IgD-negative memory B cell (primary cell): ENCODE measurements around the gene RIMBP2. TPM values are rescaled to one million over a fixed set of nuclear protein-coding genes. Genes with fewer than 3 reads are reported as not detected.

ENCODE experiments used
- H3K27ac Mint-ChIP-seq, 3 donors: one replicate each; pipeline ENCODE4 v1.8.0; 2020 to 2022; ENCODE audit warnings: mild to moderate bottlenecking in 3 of 3, mixed read lengths in 3 of 3, moderate library complexity in 1 of 3
- H3K27me3 Mint-ChIP-seq: one replicate; pipeline ENCODE4 v1.8.0; 2021; ENCODE audit warnings: mixed read lengths
- H3K36me3 Mint-ChIP-seq: one replicate; pipeline ENCODE4 v1.8.0; 2020; ENCODE audit warnings: mild to moderate bottlenecking, mixed read lengths
- H3K4me1 Mint-ChIP-seq, 3 donors: one replicate each; pipeline ENCODE4 v1.8.0; 2020 to 2022; ENCODE audit warnings: mixed read lengths in 3 of 3, mild to moderate bottlenecking in 1 of 3
- H3K4me3 Mint-ChIP-seq, 4 donors: one replicate each; pipeline ENCODE4 v1.8.0; 2020 to 2022; ENCODE audit warnings: mild to moderate bottlenecking in 4 of 4, mixed read lengths in 4 of 4, moderate library complexity in 3 of 4
- H3K9me3 Mint-ChIP-seq, 3 donors: one replicate each; pipeline ENCODE4 v1.8.0; 2020 to 2021; ENCODE audit warnings: mixed read lengths in 3 of 3, mild to moderate bottlenecking in 1 of 3
- polyA plus RNA-seq: library from polyadenylated mRNA; unstranded; fragments of 300-500 nt; fragmentation: Illumina TruSeq; gene quantifications from one replicate; pipeline ENCODE4 v1.2.3, GENCODE V29; 2021

The RIMBP2 gene
- polyA plus RNA-seq, 1 donor from 2014 or later, result not detected

DNA sequence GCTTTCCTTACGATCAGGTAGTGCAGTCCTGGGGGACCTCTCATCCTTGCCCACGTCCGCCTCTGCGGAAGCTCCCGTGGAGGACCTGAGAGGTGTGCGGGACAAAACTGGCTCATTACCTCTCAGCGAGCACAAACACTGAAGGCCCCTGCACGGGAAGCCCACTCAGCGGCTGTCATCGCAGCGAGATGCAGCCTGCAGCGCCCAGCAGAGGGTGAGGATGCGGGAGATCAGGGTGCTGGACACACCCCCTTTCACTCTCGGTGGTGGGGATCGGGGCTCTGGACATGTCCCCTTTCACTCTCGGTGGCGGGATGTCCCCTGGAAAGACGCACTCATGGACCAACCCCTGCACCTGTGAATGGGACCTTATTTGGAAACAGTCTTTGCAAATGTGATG, 266.8 kb downstream of the RIMBP2 start:
- Mint-ChIP-seq H3K9me3 (peaks cover 0 to 6% (median 0%) of the 10 kb centered on the region in 3 donors), H3K27me3 (no peaks in the 10 kb centered on the region), H3K27ac (no peak overlapping the region), H3K4me3 (no peak overlapping the region), H3K36me3 (no peaks in the 10 kb centered on the region), H3K4me1 (no peaks in the 10 kb centered on the region)

DNA sequence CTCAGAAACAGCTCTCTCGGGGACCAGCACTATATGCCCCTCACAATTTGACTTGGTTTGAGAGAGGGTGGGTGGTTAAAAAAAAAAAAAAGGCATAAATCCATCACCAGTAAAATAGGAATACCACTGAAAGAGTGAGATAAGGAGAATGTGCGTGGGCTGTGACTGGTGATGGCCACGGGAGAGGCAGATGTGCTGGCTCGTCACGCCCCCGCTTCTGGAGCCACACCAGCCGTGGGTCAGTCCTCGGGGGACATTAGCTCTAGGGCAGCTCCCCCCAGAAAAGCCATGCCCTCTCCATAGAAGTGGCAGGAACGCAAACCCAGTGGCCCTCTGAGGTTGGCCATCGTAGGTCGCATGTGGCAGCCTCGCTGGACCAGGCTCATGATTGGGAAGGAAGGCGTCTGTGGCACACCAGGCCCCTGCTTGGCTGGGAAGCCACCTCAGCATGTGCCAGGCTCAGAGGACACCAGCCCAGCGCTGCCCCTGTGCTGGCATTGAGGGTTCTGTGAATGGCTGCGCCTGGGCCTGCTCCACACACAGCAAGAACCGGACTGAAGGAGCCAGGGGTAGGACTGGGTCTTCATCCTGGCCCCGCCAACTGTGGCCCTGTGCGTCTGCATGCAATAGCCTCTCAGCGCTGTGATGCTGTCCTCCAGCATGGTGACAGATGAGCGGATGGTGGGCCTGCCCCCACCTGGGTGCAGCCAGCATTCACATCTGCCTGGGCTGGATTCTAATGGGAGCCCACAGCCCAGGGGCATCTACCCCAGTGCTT, 267.9 kb downstream of the RIMBP2 start:
- H3K27me3 Mint-ChIP-seq, result no peaks in the 10 kb centered on the region
- H3K4me1 Mint-ChIP-seq, result no peaks in the 10 kb centered on the region
- no peaks in the 10 kb centered on the region for H3K36me3 Mint-ChIP-seq
- peaks cover 0 to 6% (median 0%) of the 10 kb centered on the region in 3 donors for H3K9me3 Mint-ChIP-seq
- H3K27ac Mint-ChIP-seq, result no peak overlapping the region
- H3K4me3 Mint-ChIP-seq, result peak overlapping the region in 1 of 4 donors; percentile 49

DNA sequence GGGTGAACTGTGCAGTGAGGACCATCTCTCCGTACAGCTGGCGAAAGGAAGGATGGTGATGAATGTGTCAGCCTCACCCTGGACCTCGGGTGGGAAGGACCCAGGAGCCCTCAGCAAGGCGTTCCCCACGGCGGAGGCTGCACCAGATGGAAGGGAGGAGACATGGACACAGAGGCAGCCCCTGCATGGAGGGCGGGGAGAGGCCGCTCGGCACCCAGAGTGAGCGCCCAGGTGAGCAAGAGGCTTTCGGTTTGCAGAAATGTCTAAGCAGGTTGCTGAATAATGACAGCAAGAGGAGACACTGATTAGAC, 268.5 kb downstream of the RIMBP2 start:
- Mint-ChIP-seq H3K36me3 (no peaks in the 10 kb centered on the region), H3K27ac (peak overlapping the region in 1 of 3 donors; percentile 50), H3K4me1 (no peaks in the 10 kb centered on the region), H3K27me3 (no peaks in the 10 kb centered on the region), H3K9me3 (peaks cover 0 to 6% (median 3%) of the 10 kb centered on the region in 3 donors), H3K4me3 (no peak overlapping the region)

DNA sequence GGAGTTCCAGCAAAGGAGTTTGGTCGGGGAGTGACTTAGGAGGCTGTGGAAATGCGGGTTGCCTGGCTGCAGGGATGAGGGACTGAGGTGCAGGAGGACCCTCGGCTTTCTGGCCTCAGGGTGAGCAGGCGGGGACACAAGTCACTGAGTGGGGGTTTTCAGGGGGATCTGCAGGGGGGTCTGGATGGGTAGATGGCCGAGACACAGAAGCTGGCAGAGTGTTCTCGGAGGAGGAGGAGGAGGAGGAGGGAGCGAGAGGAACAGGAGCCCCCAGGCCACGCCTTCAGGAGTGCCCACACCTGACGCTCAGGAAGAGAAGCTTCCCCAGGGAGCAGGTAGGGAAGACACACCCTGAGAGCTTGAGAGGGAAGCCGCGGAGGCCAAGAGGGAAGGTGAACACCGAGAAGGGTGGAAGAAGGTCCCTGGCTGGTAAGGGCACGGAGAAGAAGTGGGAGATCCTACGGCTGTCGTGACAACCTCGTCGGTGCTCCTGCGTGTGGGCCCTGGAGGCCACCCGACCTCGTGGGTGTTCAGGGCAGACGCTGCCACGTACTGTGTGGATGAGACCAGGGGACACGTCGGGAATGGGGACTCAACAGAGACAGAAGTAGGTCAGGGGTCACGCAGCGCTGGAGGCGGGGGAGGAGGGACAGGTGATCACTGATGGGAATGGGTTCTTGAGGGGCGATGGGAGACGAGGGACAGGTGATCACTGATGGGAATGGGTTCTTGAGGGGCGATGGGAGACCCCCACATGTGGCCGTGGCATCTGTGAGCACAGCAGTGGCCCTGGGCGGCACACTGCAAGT, 269.0 kb downstream of the RIMBP2 start:
- no peaks in the 10 kb centered on the region for H3K4me1 Mint-ChIP-seq
- no peaks in the 10 kb centered on the region for H3K36me3 Mint-ChIP-seq
- no peaks in the 10 kb centered on the region for H3K27me3 Mint-ChIP-seq
- peak overlapping the region in 1 of 4 donors; percentile 33 for H3K4me3 Mint-ChIP-seq
- peak overlapping the region in 1 of 3 donors; percentile 50 for H3K27ac Mint-ChIP-seq
- peaks cover 0 to 6% (median 6%) of the 10 kb centered on the region in 3 donors for H3K9me3 Mint-ChIP-seq

DNA sequence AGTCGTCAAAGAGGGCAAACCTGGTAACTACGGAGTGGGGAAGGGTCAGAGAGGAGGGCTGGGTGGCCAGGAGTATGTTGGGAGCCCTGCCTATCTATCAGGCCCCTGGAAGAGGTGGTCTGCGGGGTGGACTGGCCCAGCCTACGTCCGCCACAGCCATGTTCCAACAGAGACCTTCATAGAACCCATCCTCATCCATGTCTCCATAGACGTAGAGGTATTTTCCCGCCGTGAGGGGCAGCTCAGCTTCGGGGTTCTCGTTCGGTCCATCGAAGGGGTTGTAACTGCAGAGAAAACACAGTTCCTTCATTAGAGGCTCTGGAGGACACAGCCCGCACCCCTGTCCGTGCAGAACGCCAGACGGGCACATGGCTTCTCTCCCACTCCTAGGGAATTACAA, 271.1 kb downstream of the RIMBP2 start:
- peaks cover 2% of the 10 kb centered on the region for H3K36me3 Mint-ChIP-seq
- peaks cover 0 to 11% (median 6%) of the 10 kb centered on the region in 3 donors for H3K9me3 Mint-ChIP-seq
- no peaks in the 10 kb centered on the region for H3K4me1 Mint-ChIP-seq
- H3K4me3 Mint-ChIP-seq, result no peak overlapping the region
- no peak overlapping the region for H3K27ac Mint-ChIP-seq
- H3K27me3 Mint-ChIP-seq, result no peaks in the 10 kb centered on the region

DNA sequence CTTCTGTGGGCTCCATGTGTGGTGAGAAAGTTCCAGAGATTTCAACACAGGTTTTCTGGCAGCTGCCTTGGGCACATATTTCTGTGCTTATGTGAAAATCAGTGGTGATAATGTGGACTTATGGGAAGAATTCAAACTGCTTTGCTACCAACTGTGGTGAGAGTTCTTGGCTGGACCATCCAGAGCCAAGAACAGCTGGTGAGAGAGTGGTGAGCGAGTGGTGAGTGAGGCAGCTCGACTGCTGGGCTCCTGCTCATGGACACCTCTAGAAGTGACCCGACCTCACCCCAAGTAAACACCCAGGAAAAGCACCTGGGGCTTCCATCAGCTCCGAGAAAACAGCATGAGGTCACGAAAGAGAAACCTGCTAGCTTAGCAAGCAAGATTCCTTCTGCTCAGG, 272.0 kb downstream of the RIMBP2 start:
- Mint-ChIP-seq H3K4me3 (no peak overlapping the region), H3K27ac (no peak overlapping the region), H3K36me3 (peaks cover 2% of the 10 kb centered on the region), H3K27me3 (no peaks in the 10 kb centered on the region), H3K9me3 (peaks cover 1 to 11% (median 6%) of the 10 kb centered on the region in 3 donors), H3K4me1 (no peaks in the 10 kb centered on the region)

DNA sequence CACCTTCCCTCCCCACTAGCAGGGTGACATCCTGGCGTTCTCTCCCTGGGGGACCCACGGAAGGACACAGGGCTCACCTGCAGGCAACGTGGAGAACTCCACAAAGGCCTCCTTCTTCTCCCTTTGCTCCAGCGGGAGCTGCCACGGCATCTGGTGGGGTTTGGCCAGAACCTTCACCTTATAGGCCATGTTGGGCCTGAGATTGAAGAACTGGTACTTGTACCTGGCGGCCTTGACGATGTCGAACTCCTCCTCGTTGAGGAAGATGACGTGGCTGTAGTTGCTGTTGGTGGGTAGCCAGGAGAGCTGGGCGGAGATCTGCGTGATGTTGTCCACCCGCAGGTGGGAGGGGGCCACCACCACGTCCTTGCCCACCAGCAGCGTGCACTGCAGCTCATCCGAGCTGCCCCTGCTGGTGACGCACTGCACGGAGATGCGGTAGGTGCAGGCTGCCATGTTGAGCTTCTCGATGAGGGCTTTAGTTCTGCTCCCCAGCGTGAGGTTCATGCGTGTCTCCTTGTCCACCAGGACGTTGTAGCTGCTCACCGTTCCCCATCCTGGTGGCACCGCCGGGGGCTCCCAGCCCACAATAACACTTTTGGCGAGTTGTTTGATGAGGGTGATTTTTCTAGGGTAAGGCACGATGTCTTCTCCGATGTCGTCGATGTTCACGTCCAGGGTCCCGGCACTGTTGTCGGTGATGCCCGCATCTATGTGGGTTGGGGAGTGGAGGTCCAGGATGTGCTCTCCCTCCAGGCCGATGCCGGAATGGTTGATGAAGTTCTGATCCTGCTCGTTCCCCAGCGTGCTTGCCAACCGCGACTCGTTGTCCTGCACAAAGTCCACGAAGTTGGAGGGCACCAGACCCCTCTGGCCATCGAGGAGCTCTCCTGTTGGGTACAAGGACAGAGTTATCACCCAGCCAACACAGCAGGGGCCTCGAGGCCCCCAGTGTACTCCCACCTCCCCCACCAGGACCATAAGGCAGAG, 274.0 kb downstream of the RIMBP2 start:
- Mint-ChIP-seq H3K9me3 (peaks cover under 1 to 11% (median 4%) of the 10 kb centered on the region in 3 donors), H3K4me1 (no peaks in the 10 kb centered on the region), H3K27ac (no peak overlapping the region), H3K36me3 (peaks cover 2% of the 10 kb centered on the region), H3K27me3 (no peaks in the 10 kb centered on the region), H3K4me3 (no peak overlapping the region)

DNA sequence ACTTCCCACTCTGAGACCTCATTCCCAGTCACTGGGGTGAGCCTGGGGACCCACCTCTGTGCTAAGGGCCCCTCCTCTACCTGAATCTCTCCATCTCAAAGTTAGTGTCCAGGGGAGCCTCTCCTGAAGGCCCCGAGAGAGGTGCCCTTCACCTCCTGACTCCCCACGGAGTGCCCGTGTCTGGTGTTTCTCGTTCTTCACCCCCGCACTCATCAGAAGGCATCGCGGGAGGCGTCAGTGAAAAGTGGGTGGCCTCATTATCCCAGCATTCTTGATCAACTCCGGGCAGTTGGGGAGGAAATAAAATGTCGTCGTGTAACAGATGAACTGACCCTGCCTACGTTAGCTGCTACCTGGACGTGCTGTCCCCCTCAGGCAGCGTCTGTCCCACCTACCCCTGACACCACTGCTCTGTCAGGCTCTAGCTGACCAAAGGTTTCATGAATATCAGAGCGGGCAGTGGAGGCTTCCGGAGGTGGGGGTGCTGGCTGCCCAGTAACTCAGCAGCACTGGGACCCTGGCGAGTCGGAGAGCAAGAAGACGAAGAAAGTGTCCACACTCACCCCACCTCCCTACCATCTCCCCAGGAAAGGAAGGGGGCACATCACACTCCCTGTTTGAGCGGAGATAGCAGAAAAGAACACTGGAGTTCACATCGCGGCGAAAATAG, 275.6 kb downstream of the RIMBP2 start:
- H3K36me3 Mint-ChIP-seq, result peaks cover 2% of the 10 kb centered on the region
- H3K9me3 Mint-ChIP-seq, result peaks cover 0 to 11% (median 4%) of the 10 kb centered on the region in 3 donors
- no peak overlapping the region for H3K27ac Mint-ChIP-seq
- H3K4me3 Mint-ChIP-seq, result no peak overlapping the region
- H3K4me1 Mint-ChIP-seq, result no peaks in the 10 kb centered on the region
- no peaks in the 10 kb centered on the region for H3K27me3 Mint-ChIP-seq

DNA sequence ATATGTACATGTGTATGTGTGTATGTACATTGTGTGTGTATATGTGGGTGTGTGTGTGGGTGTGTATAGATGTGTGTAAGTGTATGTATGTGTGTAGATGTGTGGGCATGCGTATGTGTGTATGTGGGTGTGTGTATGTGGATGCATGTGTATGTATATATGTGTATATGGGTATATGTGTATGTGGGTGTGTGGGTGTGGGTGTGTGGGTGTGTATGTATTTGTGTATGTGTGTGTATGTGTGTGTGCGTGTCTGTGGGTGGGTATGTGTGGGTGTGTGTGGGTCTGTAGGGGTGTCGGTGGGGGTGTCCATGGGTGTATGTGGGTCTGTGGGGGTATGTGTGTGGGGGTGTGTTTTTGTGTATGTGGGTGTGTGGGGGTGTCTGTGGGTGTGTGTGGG, 276.8 kb downstream of the RIMBP2 start:
- Mint-ChIP-seq H3K36me3 (peaks cover 2% of the 10 kb centered on the region), H3K4me1 (no peaks in the 10 kb centered on the region), H3K27me3 (no peaks in the 10 kb centered on the region), H3K27ac (no peak overlapping the region), H3K9me3 (peaks cover 0 to 11% (median 4%) of the 10 kb centered on the region in 3 donors), H3K4me3 (no peak overlapping the region)

DNA sequence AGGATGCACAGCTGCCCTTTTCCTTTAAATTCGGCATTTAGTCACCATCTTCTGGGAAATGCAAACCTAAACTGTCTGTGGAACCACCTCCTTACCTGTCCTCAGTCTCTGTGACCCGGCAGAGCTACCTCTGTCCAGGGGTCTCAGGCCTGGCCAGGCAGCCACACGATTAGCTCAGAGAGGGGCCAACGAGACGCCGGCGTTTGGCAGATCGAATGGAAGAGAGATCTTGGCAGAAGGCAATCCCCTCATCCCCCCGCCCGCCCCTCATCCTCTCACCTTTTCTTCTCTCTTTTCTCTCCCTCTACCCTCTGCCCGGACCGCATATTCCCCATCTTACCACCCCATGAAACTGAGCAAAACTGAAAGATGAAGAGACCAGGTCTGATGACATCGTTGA, 277.4 kb downstream of the RIMBP2 start:
- Mint-ChIP-seq H3K4me3 (no peak overlapping the region), H3K27ac (no peak overlapping the region), H3K27me3 (no peaks in the 10 kb centered on the region), H3K9me3 (peaks cover 0 to 14% (median 4%) of the 10 kb centered on the region in 3 donors), H3K36me3 (peaks cover 2% of the 10 kb centered on the region), H3K4me1 (no peaks in the 10 kb centered on the region)

DNA sequence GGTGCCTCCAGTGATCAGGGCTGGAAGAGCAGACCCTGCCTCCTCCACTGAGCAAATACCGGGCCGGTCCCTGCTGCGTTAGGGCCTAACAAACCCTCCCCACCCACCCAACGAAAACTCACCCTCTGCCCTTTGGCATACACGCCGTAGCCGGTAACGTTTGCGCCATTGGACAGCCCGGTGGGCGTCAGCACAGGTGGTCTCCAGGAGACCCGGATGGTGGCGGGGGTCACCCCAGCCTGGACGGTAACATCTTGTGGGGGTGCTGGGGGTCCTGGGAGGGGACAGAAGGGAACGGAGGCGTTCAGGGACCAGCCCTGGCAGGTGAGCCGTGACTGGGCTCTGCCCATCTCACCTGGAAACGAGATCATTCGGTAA, 277.9 kb downstream of the RIMBP2 start:
- no peak overlapping the region for H3K4me3 Mint-ChIP-seq
- H3K36me3 Mint-ChIP-seq, result peaks cover 2% of the 10 kb centered on the region
- H3K27me3 Mint-ChIP-seq, result no peaks in the 10 kb centered on the region
- peaks cover 0 to 14% (median 4%) of the 10 kb centered on the region in 3 donors for H3K9me3 Mint-ChIP-seq
- no peaks in the 10 kb centered on the region for H3K4me1 Mint-ChIP-seq
- H3K27ac Mint-ChIP-seq, result no peak overlapping the region

DNA sequence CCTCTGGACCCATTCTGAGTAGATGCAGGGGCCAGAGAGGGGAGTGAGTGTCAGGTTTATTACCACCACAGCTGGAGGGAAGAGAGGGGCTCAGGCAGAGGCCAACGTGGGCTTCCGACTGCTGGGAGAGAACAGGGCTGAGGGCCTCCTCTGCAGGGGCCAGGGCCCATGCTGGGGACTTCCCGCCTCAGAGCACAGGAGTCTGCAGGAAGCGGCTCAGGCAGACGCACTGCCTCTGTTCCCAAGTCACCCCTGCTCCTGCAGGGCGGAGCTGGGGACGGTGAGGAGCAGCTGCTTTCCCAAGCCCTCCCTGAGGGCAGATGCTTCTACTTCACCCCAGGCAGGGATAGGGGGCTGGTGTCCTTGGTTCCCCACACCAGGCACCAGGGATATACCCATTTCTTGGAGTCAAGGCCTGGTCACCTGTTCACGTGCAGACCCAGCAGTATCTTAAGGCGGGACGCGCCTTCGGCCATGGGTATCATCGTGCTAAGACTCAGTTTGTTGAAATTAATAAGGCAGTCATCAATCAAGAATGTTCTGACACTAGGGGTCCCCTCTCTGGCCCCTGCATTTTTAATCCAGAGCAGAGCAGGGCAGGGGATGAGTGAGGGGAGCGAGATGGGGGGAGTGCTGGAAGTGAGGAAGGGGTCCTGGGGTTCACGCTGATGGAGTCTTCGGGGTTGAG, 278.4 kb downstream of the RIMBP2 start:
- peaks cover 0 to 12% (median 4%) of the 10 kb centered on the region in 3 donors for H3K9me3 Mint-ChIP-seq
- no peaks in the 10 kb centered on the region for H3K4me1 Mint-ChIP-seq
- peaks cover 2% of the 10 kb centered on the region for H3K36me3 Mint-ChIP-seq
- no peaks in the 10 kb centered on the region for H3K27me3 Mint-ChIP-seq
- H3K4me3 Mint-ChIP-seq, result no peak overlapping the region
- no peak overlapping the region for H3K27ac Mint-ChIP-seq

DNA sequence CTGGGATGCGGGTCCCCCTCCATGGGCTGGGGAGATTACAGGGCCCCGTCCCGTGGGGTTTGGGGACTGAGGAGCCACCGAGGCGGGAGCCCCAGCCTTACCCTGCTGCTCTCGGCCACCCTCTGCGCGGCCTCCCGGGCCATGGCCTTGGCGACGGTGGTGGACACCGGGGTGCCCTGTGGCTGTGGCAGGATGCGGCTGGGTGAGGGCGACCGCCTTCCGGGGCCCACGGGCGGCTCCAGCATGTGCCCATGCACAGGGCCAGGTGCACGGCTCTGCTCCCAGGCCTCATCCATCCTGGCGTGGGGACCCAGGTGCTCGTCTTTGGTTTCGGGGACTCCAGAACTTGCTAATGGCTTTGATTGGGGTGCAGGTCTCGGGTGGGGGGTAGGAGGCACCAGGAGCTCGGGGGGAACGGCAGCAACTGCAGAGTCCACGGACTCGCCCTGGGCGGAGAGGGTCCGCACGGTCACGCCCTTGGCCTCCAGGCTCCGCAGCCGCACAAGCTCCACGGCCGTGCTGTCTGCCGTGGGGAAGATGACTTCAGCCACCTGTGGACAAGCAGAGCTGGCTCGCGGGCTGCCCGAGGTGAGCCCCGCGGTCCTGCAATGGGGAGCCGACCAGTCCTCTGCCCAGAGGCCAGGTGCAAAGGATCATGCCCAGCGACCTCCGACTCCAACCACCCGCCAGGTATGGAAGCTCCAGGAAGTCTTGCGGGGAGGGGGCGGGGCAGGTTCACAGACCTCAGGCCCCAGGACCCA, 279.2 kb downstream of the RIMBP2 start:
- Mint-ChIP-seq H3K9me3 (peaks cover 0 to 8% (median 4%) of the 10 kb centered on the region in 3 donors), H3K27me3 (no peaks in the 10 kb centered on the region), H3K4me3 (no peak overlapping the region), H3K4me1 (no peaks in the 10 kb centered on the region), H3K27ac (no peak overlapping the region), H3K36me3 (peaks cover 2% of the 10 kb centered on the region)
